HepG2 (cell line): ENCODE measurements around the gene LSM10. TPM values are rescaled to one million over a fixed set of nuclear protein-coding genes. Genes with fewer than 3 reads are reported as not detected.

Experiments
- ARHGAP35 ChIP-seq: sonication (generic); formaldehyde crosslinking; IDR thresholded peaks from 2 replicates; pipeline ENCODE4 v1.9.0; 2022; ENCODE audit warnings: mild to moderate bottlenecking, inconsistent platforms, moderate library complexity, missing genetic modification reagents, borderline replicate concordance
- CBX1 ChIP-seq: IDR thresholded peaks from one replicate; pipeline ENCODE4 v1.6.1; 2016; ENCODE audit warnings: antibody characterized with exemption, low read depth
- FLYWCH1 ChIP-seq: sonication (generic); formaldehyde crosslinking; IDR thresholded peaks from 2 replicates; pipeline ENCODE4 v1.8.1; 2023; ENCODE audit warnings: mild to moderate bottlenecking, missing genetic modification reagents
- GABPB1 ChIP-seq: IDR thresholded peaks from 2 replicates; pipeline ENCODE4 v1.6.1; 2016; ENCODE audit warnings: mild to moderate bottlenecking, missing genetic modification reagents, moderate library complexity, missing compliant biosample characterization
- JDP2 ChIP-seq: sonication (generic); formaldehyde crosslinking; IDR thresholded peaks from 2 replicates; pipeline ENCODE4 v1.8.1; 2022; ENCODE audit warnings: missing genetic modification reagents, borderline replicate concordance
- KDM6A ChIP-seq: IDR thresholded peaks from 2 replicates; pipeline ENCODE4 v1.6.1; 2016; ENCODE audit warnings: low read depth
- MAFG ChIP-seq: sonication (generic); formaldehyde crosslinking; IDR thresholded peaks from 2 replicates; pipeline ENCODE4 v1.5.1; 2020; ENCODE audit warnings: mild to moderate bottlenecking, missing genetic modification reagents
- TEAD3 ChIP-seq: optimal IDR thresholded peaks from 2 replicates; pipeline ENCODE3; 2016; ENCODE audit warnings: borderline replicate concordance
- ZFP36 ChIP-seq: fragments of 150-350 bp; IDR thresholded peaks from 2 replicates; pipeline ENCODE4 v1.6.1; 2018; ENCODE audit warnings: borderline replicate concordance, low read length, low read depth; ENCODE audit not compliant: partially characterized antibody
- ZFP41 ChIP-seq: sonication (generic); formaldehyde crosslinking; IDR thresholded peaks from 2 replicates; pipeline ENCODE4 v1.4.0; 2020; ENCODE audit warnings: mild to moderate bottlenecking, missing genetic modification reagents, borderline replicate concordance
- ZNF567 ChIP-seq: sonication (generic); formaldehyde crosslinking; IDR thresholded peaks from 2 replicates; pipeline ENCODE4 v1.8.1; 2023; ENCODE audit warnings: mild to moderate bottlenecking, missing genetic modification reagents, borderline replicate concordance
- ZNF776 ChIP-seq: sonication (generic); formaldehyde crosslinking; IDR thresholded peaks from 2 replicates; pipeline ENCODE4 v1.4.0; 2020; ENCODE audit warnings: mild to moderate bottlenecking, missing genetic modification reagents
- polyA plus RNA-seq, 8 experiments: library from polyadenylated mRNA; depleted of rRNA in 3 of 8; stranded (reverse) in 7 of 8; unstranded in 1 of 8; fragments of >200 nt; fragmentation: Illumina TruSeq in 4 of 8; extraction: Trizol in 4 of 8; gene quantifications; 2 replicates each; pipeline versions ENCODE4 v1.2.1 to v1.2.3, GENCODE V29; 2011 to 2016; ENCODE audit warnings: low read depth in 4 of 8, missing spikeins in 1 of 8, mixed read lengths in 1 of 8; ENCODE audit not compliant: insufficient read depth in 1 of 8
- total RNA-seq, 5 experiments: library from RNA; depleted of rRNA; stranded (reverse); fragments of >200 nt; fragmentation: Illumina TruSeq; extraction: Trizol; gene quantifications; 2 replicates each; pipeline ENCODE4 v1.2.3, GENCODE V29; 2016; ENCODE audit warnings: low read depth in 1 of 5
- TF ChIP-seq, protein P1 (sequence below): IDR thresholded peaks from 2 replicates; pipeline ENCODE4 v1.6.1; 2016; ENCODE audit warnings: low read depth, missing genetic modification reagents, missing compliant biosample characterization
- TF ChIP-seq, protein P2 (sequence below): sonication (generic); formaldehyde crosslinking; IDR thresholded peaks from 2 replicates; pipeline ENCODE4 v1.4.0; 2020; ENCODE audit warnings: missing genetic modification reagents
- TF ChIP-seq, protein P3 (sequence below): sonication (generic); formaldehyde crosslinking; IDR thresholded peaks from 2 replicates; pipeline ENCODE4 v1.5.0; 2020; ENCODE audit warnings: mild to moderate bottlenecking, low read depth, missing genetic modification reagents, borderline replicate concordance
- TF ChIP-seq, protein P4 (sequence below): sonication (generic); formaldehyde crosslinking; IDR thresholded peaks from 2 replicates; pipeline ENCODE4 v1.4.0; 2020; ENCODE audit warnings: mild to moderate bottlenecking, missing genetic modification reagents
- TF ChIP-seq, protein P5 (sequence below): sonication (generic); formaldehyde crosslinking; IDR thresholded peaks from 2 replicates; pipeline ENCODE4 v1.4.0; 2020; ENCODE audit warnings: missing genetic modification reagents, borderline replicate concordance

LSM10 gene
- total and polyA plus RNA-seq, 2 of the 13 experiments (the other 11 are each of a cell fraction or from before 2014, with no cell fraction given), result 14.0 to 52.0 TPM

DNA sequence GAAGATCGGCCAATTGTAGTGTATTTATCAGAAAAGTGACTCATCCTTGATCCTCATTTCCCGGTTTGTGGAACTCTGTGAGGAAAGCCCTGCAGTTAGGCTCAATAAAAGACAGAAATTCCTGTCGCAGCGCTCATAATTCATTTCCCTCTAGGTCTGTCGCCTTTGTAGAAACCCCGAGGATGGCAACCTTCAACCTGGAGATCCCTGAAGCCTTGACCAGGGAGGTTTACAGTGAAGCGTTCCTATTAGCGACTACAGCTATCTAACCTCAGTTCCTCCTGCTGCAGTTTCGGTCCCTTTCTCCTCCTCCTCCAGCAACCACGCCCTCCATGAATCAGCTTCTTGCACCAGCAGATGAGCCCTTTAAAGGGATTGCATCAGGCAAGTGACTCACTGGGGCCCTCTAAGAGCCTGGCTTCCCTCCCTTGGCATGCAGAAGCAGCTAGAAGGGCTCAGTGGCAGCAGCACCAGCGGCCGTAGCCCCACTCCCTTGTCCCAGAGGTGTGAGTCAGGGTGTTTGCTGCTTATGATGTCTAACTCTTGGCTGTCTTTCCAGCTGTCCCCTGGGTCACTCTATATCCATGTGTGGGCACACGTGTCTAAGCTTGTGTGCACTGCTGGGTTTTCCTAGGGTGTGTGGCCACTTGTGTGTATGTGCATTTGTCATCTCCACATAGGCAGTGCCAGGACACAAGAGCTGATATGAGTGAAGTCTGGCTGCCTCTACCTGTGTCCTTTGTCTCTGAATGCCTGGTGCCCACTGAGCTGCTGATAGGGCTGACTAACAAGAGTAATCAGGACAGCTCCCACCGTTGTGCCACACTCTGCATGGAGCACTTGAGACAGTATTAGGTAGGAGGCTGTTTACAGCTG is 11.2 kb downstream of the LSM10 start (continued):
- TF ChIP-seq, protein P1, sequence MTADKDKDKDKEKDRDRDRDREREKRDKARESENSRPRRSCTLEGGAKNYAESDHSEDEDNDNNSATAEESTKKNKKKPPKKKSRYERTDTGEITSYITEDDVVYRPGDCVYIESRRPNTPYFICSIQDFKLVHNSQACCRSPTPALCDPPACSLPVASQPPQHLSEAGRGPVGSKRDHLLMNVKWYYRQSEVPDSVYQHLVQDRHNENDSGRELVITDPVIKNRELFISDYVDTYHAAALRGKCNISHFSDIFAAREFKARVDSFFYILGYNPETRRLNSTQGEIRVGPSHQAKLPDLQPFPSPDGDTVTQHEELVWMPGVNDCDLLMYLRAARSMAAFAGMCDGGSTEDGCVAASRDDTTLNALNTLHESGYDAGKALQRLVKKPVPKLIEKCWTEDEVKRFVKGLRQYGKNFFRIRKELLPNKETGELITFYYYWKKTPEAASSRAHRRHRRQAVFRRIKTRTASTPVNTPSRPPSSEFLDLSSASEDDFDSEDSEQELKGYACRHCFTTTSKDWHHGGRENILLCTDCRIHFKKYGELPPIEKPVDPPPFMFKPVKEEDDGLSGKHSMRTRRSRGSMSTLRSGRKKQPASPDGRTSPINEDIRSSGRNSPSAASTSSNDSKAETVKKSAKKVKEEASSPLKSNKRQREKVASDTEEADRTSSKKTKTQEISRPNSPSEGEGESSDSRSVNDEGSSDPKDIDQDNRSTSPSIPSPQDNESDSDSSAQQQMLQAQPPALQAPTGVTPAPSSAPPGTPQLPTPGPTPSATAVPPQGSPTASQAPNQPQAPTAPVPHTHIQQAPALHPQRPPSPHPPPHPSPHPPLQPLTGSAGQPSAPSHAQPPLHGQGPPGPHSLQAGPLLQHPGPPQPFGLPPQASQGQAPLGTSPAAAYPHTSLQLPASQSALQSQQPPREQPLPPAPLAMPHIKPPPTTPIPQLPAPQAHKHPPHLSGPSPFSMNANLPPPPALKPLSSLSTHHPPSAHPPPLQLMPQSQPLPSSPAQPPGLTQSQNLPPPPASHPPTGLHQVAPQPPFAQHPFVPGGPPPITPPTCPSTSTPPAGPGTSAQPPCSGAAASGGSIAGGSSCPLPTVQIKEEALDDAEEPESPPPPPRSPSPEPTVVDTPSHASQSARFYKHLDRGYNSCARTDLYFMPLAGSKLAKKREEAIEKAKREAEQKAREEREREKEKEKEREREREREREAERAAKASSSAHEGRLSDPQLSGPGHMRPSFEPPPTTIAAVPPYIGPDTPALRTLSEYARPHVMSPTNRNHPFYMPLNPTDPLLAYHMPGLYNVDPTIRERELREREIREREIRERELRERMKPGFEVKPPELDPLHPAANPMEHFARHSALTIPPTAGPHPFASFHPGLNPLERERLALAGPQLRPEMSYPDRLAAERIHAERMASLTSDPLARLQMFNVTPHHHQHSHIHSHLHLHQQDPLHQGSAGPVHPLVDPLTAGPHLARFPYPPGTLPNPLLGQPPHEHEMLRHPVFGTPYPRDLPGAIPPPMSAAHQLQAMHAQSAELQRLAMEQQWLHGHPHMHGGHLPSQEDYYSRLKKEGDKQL (CRISPR knock-in tag), result 0 out of 2 replicates have a peak, but pooled peaks have one; percentile 34
- TF ChIP-seq JDP2 (CRISPR knock-in tag), result no peak
- no peak for TF ChIP-seq TEAD3 (CRISPR knock-in tag)
- no peak for TF ChIP-seq ZFP36
- TF ChIP-seq ZNF776, result no peak
- no peak; the same call in 1 of the 2 replicates for TF ChIP-seq ARHGAP35
- 0 out of 2 replicates have a peak, but pooled peaks have one; percentile 14 for TF ChIP-seq KDM6A (CRISPR knock-in tag)
- 0 out of 2 replicates have a peak, but pooled peaks have one; percentile 19 for TF ChIP-seq FLYWCH1 (CRISPR knock-in tag)
- TF ChIP-seq, protein P2, sequence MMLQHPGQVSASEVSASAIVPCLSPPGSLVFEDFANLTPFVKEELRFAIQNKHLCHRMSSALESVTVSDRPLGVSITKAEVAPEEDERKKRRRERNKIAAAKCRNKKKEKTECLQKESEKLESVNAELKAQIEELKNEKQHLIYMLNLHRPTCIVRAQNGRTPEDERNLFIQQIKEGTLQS (CRISPR knock-in tag), result peak; percentile 98
- TF ChIP-seq ZNF567 (CRISPR knock-in tag), result 0 out of 2 replicates have a peak, but pooled peaks have one; percentile 65
- TF ChIP-seq GABPB1 (CRISPR knock-in tag), result no peak; the same call in 1 of the 2 replicates
- TF ChIP-seq, protein P3, sequence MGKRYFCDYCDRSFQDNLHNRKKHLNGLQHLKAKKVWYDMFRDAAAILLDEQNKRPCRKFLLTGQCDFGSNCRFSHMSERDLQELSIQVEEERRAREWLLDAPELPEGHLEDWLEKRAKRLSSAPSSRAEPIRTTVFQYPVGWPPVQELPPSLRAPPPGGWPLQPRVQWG (CRISPR knock-in tag), result no peak
- TF ChIP-seq CBX1, result peak; percentile 82
- no peak for TF ChIP-seq MAFG (CRISPR knock-in tag)
- TF ChIP-seq, protein P4, sequence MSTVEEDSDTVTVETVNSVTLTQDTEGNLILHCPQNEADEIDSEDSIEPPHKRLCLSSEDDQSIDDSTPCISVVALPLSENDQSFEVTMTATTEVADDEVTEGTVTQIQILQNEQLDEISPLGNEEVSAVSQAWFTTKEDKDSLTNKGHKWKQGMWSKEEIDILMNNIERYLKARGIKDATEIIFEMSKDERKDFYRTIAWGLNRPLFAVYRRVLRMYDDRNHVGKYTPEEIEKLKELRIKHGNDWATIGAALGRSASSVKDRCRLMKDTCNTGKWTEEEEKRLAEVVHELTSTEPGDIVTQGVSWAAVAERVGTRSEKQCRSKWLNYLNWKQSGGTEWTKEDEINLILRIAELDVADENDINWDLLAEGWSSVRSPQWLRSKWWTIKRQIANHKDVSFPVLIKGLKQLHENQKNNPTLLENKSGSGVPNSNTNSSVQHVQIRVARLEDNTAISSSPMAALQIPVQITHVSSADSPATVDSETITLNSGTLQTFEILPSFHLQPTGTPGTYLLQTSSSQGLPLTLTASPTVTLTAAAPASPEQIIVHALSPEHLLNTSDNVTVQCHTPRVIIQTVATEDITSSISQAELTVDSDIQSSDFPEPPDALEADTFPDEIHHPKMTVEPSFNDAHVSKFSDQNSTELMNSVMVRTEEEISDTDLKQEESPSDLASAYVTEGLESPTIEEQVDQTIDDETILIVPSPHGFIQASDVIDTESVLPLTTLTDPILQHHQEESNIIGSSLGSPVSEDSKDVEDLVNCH (CRISPR knock-in tag), result no peak
- TF ChIP-seq, protein P5, sequence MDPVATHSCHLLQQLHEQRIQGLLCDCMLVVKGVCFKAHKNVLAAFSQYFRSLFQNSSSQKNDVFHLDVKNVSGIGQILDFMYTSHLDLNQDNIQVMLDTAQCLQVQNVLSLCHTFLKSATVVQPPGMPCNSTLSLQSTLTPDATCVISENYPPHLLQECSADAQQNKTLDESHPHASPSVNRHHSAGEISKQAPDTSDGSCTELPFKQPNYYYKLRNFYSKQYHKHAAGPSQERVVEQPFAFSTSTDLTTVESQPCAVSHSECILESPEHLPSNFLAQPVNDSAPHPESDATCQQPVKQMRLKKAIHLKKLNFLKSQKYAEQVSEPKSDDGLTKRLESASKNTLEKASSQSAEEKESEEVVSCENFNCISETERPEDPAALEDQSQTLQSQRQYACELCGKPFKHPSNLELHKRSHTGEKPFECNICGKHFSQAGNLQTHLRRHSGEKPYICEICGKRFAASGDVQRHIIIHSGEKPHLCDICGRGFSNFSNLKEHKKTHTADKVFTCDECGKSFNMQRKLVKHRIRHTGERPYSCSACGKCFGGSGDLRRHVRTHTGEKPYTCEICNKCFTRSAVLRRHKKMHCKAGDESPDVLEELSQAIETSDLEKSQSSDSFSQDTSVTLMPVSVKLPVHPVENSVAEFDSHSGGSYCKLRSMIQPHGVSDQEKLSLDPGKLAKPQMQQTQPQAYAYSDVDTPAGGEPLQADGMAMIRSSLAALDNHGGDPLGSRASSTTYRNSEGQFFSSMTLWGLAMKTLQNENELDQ, result no peak
- TF ChIP-seq ZFP41, result peak; percentile 90; the same call in 1 of the 2 replicates
